Left hindlimb (tissue), 1 donor: ENCODE measurements around the gene CSH1.

Experiments used
- DNase-seq: peaks from one replicate; pipeline ENCODE4 v3.0.0-alpha.2; 2018

Gene CSH1

GRCh38 chr17:63855185-63855584 is 41.2 kb downstream of the CSH1 start:
- DNase-seq = no peak

- no peak for DNase-seq
These were observed 41.7 kb downstream of the CSH1 start for GRCh38 chr17:63854709-63855108.

GRCh38 chr17:63853260-63853659 is 43.1 kb downstream of the CSH1 start:
- no peak for DNase-seq

GRCh38 chr17:63850401-63850800 is 46.0 kb downstream of the CSH1 start:
- DNase-seq = no peak

GRCh38 chr17:63848834-63849689 is 47.3 kb downstream of the CSH1 start:
- peak; percentile 92 for DNase-seq

GRCh38 chr17:63847525-63848249 is 48.7 kb downstream of the CSH1 start:
- no peak for DNase-seq

- DNase-seq = no peak
These were observed 50.9 kb downstream of the CSH1 start for GRCh38 chr17:63845509-63845908.
